Posterior cingulate gyrus (tissue), 11 donors: ENCODE measurements around the gene SCAMP4.

Experiments used
- DNase-seq, 10 donors: peaks; one replicate each; pipeline versions ENCODE4 v3.0.0 to v3.0.0-alpha.2; 2020 to 2021; ENCODE audit warnings: mixed read lengths in 3 of 10
- intact Hi-C: fragments of 100-400 bp; cut with DNase I; formaldehyde crosslinking; loops from one replicate; pipeline ENCODE4 v1.15.1; 2023

Gene SCAMP4

DNA sequence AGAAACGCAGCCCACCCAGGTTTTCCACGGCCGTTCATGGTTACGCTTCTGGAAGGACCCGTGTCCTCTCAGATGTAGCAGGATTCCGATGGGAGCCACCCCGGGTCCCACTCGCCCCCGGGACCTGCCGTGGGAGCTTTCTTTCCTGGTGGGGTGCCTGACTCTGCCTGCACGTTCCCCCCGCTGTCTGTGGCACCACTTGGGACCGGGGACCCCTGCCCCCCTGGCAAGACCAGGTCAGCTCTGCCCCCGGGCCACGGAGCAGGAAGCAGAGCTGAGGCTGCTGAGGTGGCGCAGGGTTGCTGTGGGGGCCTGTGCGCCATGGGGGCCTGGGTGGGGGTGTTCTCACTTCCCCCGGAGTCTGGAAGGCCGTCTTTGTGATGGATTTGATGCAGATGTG, 47.8 kb downstream of the SCAMP4 start:
- DNase-seq, result peak in 1 of 10 donors; percentile 72
- intact Hi-C loops, result no loop called here

- intact Hi-C loops, result no loop called here
- peak in 1 of 10 donors; percentile 77 for DNase-seq
Observed at GRCh38 chr19:1953441-1954094, 48.4 kb downstream of the SCAMP4 start.

- DNase-seq, result peak in 2 of 10 donors; percentile 70 to 72
Observed at GRCh38 chr19:1954532-1954933, 49.3 kb downstream of the SCAMP4 start.

DNA sequence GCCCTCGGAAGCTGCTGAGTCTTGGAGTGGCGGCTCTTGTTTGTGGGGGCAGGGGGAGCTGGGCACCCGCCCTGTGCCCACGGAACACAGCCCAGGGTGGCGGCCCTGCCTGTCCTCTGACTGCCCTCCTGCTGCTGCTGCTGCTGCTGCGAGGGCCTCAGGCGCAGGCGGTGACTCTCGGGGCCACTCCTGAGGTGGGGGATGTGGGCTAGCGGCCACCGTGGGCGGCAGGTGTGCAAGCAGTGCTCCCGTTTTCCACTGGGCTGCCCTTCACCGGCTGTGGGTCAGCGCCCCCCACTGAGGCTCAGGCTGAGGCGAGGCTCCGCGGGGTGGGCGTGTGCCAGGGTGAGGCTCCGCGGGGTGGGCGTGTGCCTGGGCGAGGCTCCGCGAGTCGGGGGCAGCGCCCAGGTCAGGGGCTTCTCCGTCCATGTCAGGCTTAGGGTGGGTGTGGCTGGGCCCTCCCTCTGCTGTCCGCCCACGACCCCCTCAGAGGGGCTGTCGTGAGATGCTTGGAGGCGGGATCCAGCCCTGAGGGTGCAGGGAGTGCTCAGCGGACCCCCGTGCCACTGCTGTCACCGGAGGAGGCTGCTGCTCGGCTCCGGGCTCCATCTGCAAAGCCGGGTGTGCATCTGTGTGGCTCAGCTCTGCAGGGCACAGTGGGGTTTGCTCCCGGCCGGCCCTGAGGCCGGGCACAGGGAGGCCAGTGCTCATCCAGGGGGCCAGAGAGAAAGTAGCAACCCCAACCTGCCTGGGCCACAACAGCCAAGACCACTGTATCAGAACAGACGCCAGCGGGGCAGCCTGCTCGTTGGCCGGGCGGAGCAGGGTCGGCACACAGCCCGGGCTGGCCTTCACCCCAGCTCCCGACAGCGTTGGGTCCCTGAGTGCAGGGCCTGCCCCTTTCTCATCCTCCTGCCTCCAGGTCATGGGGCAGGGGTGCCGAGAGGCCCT, 50.2 kb downstream of the SCAMP4 start:
- DNase-seq, result peak in 2 of 10 donors; percentile 73 to 78
- intact Hi-C loops, result no loop called here

More at GRCh38 chr19:1954532-1954933, 49.3 kb downstream of the SCAMP4 start:
- intact Hi-C loops, result no loop called here

DNA sequence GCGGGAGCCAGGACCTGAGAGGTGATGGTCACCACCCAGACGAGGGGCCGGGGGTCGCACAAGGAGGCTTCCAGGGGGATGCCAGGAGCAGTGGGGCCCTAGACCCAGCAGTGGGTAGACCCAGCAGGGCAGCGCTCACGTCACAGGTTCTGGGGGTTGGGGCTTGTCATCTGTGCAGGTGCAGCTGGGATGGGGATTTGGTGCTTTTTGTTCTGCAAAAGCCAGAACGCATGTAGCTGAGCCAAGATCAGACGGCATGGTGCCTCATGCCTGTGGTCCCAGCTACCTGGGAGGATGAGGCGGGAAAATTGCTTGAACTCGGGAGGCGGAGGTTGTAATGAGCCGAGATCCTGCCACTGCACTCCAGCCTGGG, 50.9 kb downstream of the SCAMP4 start:
- intact Hi-C loops, result no loop called here
- DNase-seq, result peak in 1 of 10 donors; percentile 75

- intact Hi-C loops, result no loop called here
- DNase-seq, result peak; percentile 77 to 98 (median 86)
Observed at GRCh38 chr19:1956868-1957492, 51.8 kb downstream of the SCAMP4 start.

- peak in 1 of 10 donors; percentile 66 for DNase-seq
- intact Hi-C loops, result no loop called here
Observed at GRCh38 chr19:1957562-1958248, 52.5 kb downstream of the SCAMP4 start.

DNA sequence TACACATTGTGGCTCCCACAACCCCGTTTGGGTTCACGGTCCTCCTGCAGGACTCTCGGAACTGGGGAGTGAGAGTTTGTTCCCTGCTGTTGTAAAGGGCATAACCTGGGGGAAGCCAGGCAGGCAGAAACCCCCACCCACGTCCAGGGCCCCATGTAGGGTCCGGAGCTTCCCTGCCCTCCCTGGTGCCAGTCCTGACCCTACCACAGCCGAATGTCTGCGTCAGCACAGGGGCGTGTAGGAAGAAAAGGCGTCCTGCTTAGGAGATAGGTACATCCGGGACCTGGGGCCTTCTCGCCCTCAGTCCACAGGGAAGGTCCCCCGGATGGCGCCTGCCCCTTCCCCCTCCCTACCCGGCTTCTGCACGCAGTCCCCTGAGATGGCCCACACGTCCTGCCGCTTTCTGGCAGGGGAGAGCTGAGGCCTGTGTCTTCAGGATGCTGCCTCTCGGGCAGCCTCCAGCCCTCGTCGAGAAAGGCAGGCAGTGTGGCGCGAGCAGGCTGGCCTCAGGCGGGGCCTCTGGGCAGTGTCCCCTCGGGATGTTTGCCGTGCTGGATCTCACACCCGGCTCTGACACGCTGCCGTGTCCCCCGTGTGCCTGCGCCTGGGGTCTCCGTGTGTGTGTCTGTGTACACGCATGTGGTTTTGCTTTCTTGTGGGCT, 54.9 kb downstream of the SCAMP4 start:
- intact Hi-C loops, result no loop called here
- peak in 1 of 10 donors; percentile 67 for DNase-seq

- intact Hi-C loops, result no loop called here
- DNase-seq, result no peak
Observed at GRCh38 chr19:1961000-1961883, 56.0 kb downstream of the SCAMP4 start.

GRCh38 chr19:1962674-1963073, 57.5 kb downstream of the SCAMP4 start:
- DNase-seq, result no peak
- intact Hi-C loops, result no loop called here

- peak in 1 of 10 donors; percentile 77 for DNase-seq
- intact Hi-C loops, result no loop called here
Observed at GRCh38 chr19:1967087-1967608, 61.9 kb downstream of the SCAMP4 start.

GRCh38 chr19:1968279-1969175, 63.3 kb downstream of the SCAMP4 start:
- no peak for DNase-seq
- intact Hi-C loops, result no loop called here

DNA sequence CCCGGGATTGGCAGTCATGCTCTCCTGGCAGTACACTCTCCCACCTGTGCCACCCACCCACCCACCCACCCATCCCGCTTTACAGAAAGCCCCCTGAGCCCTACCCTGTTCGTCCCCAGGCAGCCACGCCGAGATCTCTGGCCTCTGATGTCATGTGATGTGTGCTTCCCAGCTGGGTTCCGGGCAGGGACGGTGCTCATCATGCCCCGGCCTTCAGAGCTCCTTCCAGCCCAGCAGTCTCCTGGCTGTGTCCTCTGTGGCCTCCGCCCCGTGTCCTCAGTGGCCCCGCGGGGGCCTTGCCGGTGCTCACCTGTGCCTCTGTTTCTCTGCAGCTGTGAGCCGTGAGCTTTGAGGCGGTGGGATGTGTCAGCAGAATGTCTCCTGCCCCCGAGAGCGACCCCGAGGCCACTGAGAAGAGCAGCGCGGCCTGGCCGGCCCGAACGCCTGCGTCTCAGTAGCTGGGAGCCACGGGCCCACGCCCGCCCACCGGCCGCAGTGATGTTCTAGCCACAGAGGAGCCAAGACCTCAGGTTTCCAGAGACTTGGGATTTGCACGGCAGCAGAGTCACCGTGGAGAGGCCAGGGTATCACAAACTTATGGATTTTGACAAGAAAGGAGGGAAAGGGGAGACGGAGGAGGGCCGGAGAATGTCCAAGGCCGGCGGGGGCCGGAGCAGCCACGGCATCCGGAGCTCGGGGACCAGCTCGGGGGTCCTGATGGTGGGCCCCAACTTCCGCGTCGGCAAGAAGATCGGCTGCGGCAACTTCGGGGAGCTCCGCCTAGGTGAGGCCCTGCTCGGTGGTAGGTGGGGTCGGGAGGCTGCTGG, 64.2 kb downstream of the SCAMP4 start:
- peak in 1 of 10 donors; percentile 74 for DNase-seq
- intact Hi-C loops, result no loop called here

DNA sequence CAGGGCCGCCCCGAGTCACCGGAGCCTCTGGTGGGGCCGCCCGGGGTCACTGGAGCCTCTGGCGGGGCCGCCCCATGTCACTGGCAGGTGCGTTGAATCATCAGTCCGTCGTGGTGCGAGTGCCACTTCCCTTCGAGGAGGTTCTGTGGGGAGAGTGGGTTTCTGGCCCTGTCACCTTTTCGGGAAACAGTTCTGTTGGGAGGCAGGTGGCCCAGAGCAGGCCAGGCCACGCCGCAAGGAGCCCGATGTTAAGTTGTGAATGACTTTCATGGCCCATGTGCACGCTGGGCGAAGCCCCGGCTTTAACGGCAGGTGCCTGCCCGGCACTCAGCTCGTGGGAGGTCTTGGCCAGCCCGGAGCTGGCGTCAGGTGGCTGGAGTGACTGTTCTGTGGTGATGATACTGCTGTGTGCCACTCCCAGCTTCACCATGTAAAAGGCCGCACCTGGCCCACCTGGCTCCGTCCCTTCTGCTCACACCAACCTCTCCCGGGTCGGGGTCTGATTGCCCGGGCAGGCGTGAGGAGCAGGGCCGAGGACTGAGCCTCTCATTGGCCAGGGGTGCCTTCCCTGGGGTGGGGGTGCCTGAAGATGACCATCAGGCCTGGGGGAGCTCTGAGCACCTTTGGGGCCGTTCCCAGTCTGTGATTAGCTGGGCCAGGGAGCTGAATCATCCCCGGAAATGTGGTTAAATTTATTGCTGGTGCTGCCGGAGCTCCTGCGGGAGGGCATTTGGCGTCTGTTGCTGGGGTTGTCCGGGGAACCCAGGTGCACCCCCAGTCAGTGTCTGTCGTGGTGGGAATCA, 65.0 kb downstream of the SCAMP4 start:
- DNase-seq, result peak in 1 of 10 donors; percentile 81
- intact Hi-C loops, result no loop called here

- intact Hi-C loops, result no loop called here
Observed at GRCh38 chr19:1970806-1971502, 65.8 kb downstream of the SCAMP4 start.

More at GRCh38 chr19:1970806-1971502, 65.8 kb downstream of the SCAMP4 start:
- peak in 1 of 10 donors; percentile 84 for DNase-seq
